Skeletal muscle satellite cell (primary cell): ENCODE results near the gene ITPK1.

ENCODE experiments used
- H3K27me3 ChIP-seq: 2 replicates; pipeline ENCODE4 v1.7.0; 2013; ENCODE audit warnings: low read length; ENCODE audit not compliant: control insufficient read depth, insufficient read depth
- H3K36me3 ChIP-seq: 2 replicates; pipeline ENCODE4 v1.7.0; 2013; ENCODE audit warnings: mild to moderate bottlenecking, control low read depth, low read length; ENCODE audit not compliant: insufficient read depth
- H3K4me1 ChIP-seq: 2 replicates; pipeline ENCODE4 v1.7.0; 2013; ENCODE audit warnings: low read length; ENCODE audit not compliant: control insufficient read depth, insufficient read depth
- H3K4me2 ChIP-seq: 2 replicates; pipeline ENCODE4 v1.7.0; 2013; ENCODE audit warnings: mild to moderate bottlenecking, low read length
- H3K4me3 ChIP-seq: 2 replicates; pipeline ENCODE4 v1.7.0; 2013; ENCODE audit warnings: low read length
- H3K9ac ChIP-seq: 2 replicates; pipeline ENCODE4 v1.7.0; 2013; ENCODE audit warnings: mild to moderate bottlenecking, low read depth, low read length, moderate library complexity
- H3K9me3 ChIP-seq: replicated peaks from 2 replicates; pipeline ENCODE4 v1.7.0; 2013; ENCODE audit warnings: mild to moderate bottlenecking, control low read depth, low read length

Gene ITPK1

GRCh38 chr14:93033983-93034670, 81.6 kb downstream of the ITPK1 start:
- H3K9ac ChIP-seq = no peak overlapping the region
- peaks cover 41% of the 10 kb centered on the region for H3K4me1 ChIP-seq
- H3K4me3 ChIP-seq = no peak overlapping the region

GRCh38 chr14:93033084-93033982, 82.4 kb downstream of the ITPK1 start:
- Histone ChIP-seq H3K9ac (no peak overlapping the region), H3K9me3 (no peaks in the 10 kb centered on the region), H3K4me3 (no peak overlapping the region), H3K27me3 (no peaks in the 10 kb centered on the region), H3K4me2 (no peak overlapping the region), H3K4me1 (peaks cover 37% of the 10 kb centered on the region), H3K36me3 (no peaks in the 10 kb centered on the region)

More at GRCh38 chr14:93033983-93034670, 81.6 kb downstream of the ITPK1 start:
- H3K9me3 ChIP-seq = no peaks in the 10 kb centered on the region
- no peak overlapping the region for H3K4me2 ChIP-seq
- H3K27me3 ChIP-seq = no peaks in the 10 kb centered on the region
- H3K36me3 ChIP-seq = no peaks in the 10 kb centered on the region

GRCh38 chr14:93032421-93032936, 83.2 kb downstream of the ITPK1 start:
- no peaks in the 10 kb centered on the region for H3K9me3 ChIP-seq
- peak overlapping the region; percentile 36 for H3K4me2 ChIP-seq
- peaks cover 36% of the 10 kb centered on the region for H3K4me1 ChIP-seq
- H3K9ac ChIP-seq = no peak overlapping the region
- no peak overlapping the region for H3K4me3 ChIP-seq
- no peaks in the 10 kb centered on the region for H3K36me3 ChIP-seq
- H3K27me3 ChIP-seq = no peaks in the 10 kb centered on the region

GRCh38 chr14:93031505-93032315, 84.0 kb downstream of the ITPK1 start:
- Histone ChIP-seq H3K4me2 (no peak overlapping the region), H3K36me3 (no peaks in the 10 kb centered on the region), H3K4me1 (peaks cover 28% of the 10 kb centered on the region), H3K9ac (no peak overlapping the region), H3K27me3 (no peaks in the 10 kb centered on the region), H3K9me3 (no peaks in the 10 kb centered on the region), H3K4me3 (no peak overlapping the region)

GRCh38 chr14:93030761-93031160, 85.0 kb downstream of the ITPK1 start:
- Histone ChIP-seq H3K4me1 (peaks cover 18% of the 10 kb centered on the region), H3K9ac (no peak overlapping the region), H3K9me3 (no peaks in the 10 kb centered on the region), H3K36me3 (no peaks in the 10 kb centered on the region), H3K27me3 (no peaks in the 10 kb centered on the region), H3K4me3 (no peak overlapping the region), H3K4me2 (no peak overlapping the region)

- Histone ChIP-seq H3K4me2 (no peak overlapping the region), H3K36me3 (no peaks in the 10 kb centered on the region), H3K4me3 (no peak overlapping the region), H3K9ac (no peak overlapping the region), H3K4me1 (peaks cover 15% of the 10 kb centered on the region), H3K27me3 (no peaks in the 10 kb centered on the region), H3K9me3 (no peaks in the 10 kb centered on the region)
These were observed 85.7 kb downstream of the ITPK1 start for GRCh38 chr14:93029911-93030508.

- Histone ChIP-seq H3K9me3 (no peaks in the 10 kb centered on the region), H3K4me3 (no peak overlapping the region), H3K4me2 (no peak overlapping the region), H3K4me1 (peaks cover 15% of the 10 kb centered on the region), H3K9ac (no peak overlapping the region), H3K27me3 (no peaks in the 10 kb centered on the region), H3K36me3 (no peaks in the 10 kb centered on the region)
These were observed 86.3 kb downstream of the ITPK1 start for GRCh38 chr14:93029417-93029816.

GRCh38 chr14:93028724-93029076, 87.0 kb downstream of the ITPK1 start:
- H3K4me2 ChIP-seq = no peak overlapping the region
- no peak overlapping the region for H3K4me3 ChIP-seq
- no peaks in the 10 kb centered on the region for H3K36me3 ChIP-seq
- H3K9me3 ChIP-seq = no peaks in the 10 kb centered on the region
- peaks cover 15% of the 10 kb centered on the region for H3K4me1 ChIP-seq
- no peak overlapping the region for H3K9ac ChIP-seq
- no peaks in the 10 kb centered on the region for H3K27me3 ChIP-seq

GRCh38 chr14:93027810-93028723, 87.7 kb downstream of the ITPK1 start:
- H3K9ac ChIP-seq = no peak overlapping the region
- H3K4me3 ChIP-seq = no peak overlapping the region
- peaks cover 10% of the 10 kb centered on the region for H3K4me1 ChIP-seq
- no peaks in the 10 kb centered on the region for H3K36me3 ChIP-seq
- no peaks in the 10 kb centered on the region for H3K27me3 ChIP-seq
- H3K9me3 ChIP-seq = no peaks in the 10 kb centered on the region
- no peak overlapping the region for H3K4me2 ChIP-seq

GRCh38 chr14:93026339-93026738, 89.4 kb downstream of the ITPK1 start:
- Histone ChIP-seq H3K9ac (no peak overlapping the region), H3K4me1 (no peaks in the 10 kb centered on the region), H3K4me3 (no peak overlapping the region), H3K36me3 (no peaks in the 10 kb centered on the region), H3K9me3 (no peaks in the 10 kb centered on the region), H3K4me2 (no peak overlapping the region), H3K27me3 (no peaks in the 10 kb centered on the region)
